ENCODE measurements around the gene KCTD19.

The KCTD19 gene

DNA sequence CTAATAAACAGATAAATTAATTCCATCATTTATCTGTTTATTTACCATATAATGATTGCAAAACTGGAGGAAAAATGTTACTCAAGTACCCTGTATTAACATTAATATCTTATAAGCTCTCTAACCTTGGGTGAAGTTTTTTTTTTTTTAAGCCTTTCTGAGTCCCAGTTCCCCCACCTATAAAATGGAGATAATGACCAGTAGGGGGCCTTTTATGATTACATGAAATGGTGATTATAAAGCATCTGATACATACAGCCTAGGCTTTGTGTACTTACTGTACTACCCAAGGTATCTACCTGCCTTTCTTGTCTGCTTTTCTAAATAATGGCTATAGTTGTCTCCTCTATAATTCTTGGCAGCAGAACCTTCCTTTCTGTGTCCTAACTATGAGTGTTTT is 22.6 kb upstream of the KCTD19 start:
- no peaks in the 10 kb centered on the region for H3K36me3 ChIP-seq (ENCODE audit: insufficient read depth, low read length)
- H3K4me1 ChIP-seq (ENCODE audit: insufficient read depth, low read length), result no peaks in the 10 kb centered on the region
- no peak overlapping the region for H3K4me3 ChIP-seq (ENCODE audit: low read length)
- H3K27me3 ChIP-seq (ENCODE audit: insufficient read depth, low read length), result no peaks in the 10 kb centered on the region; the same call in 1 of the 2 replicates
- H3K27ac ChIP-seq (ENCODE audit: low read depth, low read length), result no peak overlapping the region
- no peaks in the 10 kb centered on the region for H3K9me3 ChIP-seq (ENCODE audit: insufficient read depth, low read depth, low read length)
- H3K9ac ChIP-seq (ENCODE audit: low read depth, low read length), result no peak overlapping the region

DNA sequence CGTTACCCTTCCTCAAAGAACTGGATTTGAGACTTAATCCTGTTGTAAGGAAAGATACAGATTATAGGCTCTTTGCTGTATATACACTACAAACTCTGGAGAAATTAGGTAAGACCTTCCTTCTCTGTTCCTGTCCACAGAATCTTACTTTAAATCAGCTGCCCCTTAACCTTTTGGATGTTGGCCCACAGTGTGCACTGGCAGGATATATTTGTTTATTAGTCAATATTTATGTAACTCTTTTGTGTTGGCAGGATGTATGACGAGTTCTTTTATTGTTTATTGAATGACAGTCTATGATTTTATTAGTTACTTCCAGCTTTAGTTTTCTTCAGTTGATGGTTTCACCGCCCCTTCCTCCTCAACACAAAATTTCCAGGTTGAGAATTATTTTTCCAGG is 19.8 kb upstream of the KCTD19 start:
- Histone ChIP-seq H3K9ac (ENCODE audit: low read depth, low read length) (no peak overlapping the region), H3K4me3 (ENCODE audit: low read length) (no peak overlapping the region), H3K9me3 (ENCODE audit: insufficient read depth, low read depth, low read length) (no peaks in the 10 kb centered on the region), H3K27me3 (ENCODE audit: insufficient read depth, low read length) (no peaks in the 10 kb centered on the region), H3K4me1 (ENCODE audit: insufficient read depth, low read length) (no peaks in the 10 kb centered on the region), H3K36me3 (ENCODE audit: insufficient read depth, low read length) (no peaks in the 10 kb centered on the region), H3K27ac (ENCODE audit: low read depth, low read length) (no peak overlapping the region)
- 89% methylated on average over 1 of the region's 3 CpGs for WGBS

GRCh38 chr16:67345401-67345800 is 18.9 kb upstream of the KCTD19 start:
- H3K4me3 ChIP-seq (ENCODE audit: low read length), result no peak overlapping the region
- 93% methylated on average over 1 of the region's 1 CpG for WGBS
- H3K9me3 ChIP-seq (ENCODE audit: insufficient read depth, low read depth, low read length), result no peaks in the 10 kb centered on the region
- no peaks in the 10 kb centered on the region for H3K27me3 ChIP-seq (ENCODE audit: insufficient read depth, low read length)
- H3K36me3 ChIP-seq (ENCODE audit: insufficient read depth, low read length), result no peaks in the 10 kb centered on the region
- H3K27ac ChIP-seq (ENCODE audit: low read depth, low read length), result no peak overlapping the region
- no peak overlapping the region for H3K9ac ChIP-seq (ENCODE audit: low read depth, low read length)
- no peaks in the 10 kb centered on the region for H3K4me1 ChIP-seq (ENCODE audit: insufficient read depth, low read length)

DNA sequence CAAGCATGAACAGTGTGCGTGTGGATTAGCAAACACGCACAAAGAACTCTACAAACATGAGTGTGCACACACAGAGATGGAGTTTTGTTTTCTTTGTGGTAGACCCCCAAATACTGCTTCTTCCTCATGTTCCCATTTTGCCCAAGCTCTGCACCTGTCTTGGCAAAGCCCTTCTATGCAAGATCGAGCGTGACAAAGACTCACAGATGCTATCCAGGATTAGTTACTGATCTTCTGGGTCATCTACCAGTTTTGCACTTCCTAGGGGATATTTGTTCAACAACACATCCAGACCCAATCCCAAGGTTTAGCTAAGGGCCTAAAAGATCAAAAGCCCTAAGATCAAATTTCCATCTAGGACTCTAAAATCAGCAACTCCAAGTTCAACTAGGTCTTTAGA is 16.1 kb upstream of the KCTD19 start:
- no peaks in the 10 kb centered on the region for H3K9me3 ChIP-seq (ENCODE audit: insufficient read depth, low read depth, low read length)
- H3K27ac ChIP-seq (ENCODE audit: low read depth, low read length), result no peak overlapping the region
- H3K36me3 ChIP-seq (ENCODE audit: insufficient read depth, low read length), result no peaks in the 10 kb centered on the region
- H3K27me3 ChIP-seq (ENCODE audit: insufficient read depth, low read length), result no peaks in the 10 kb centered on the region
- no peaks in the 10 kb centered on the region for H3K4me1 ChIP-seq (ENCODE audit: insufficient read depth, low read length)
- no peak overlapping the region for H3K4me3 ChIP-seq (ENCODE audit: low read length)
- 95% methylated on average over 4 of the region's 4 CpGs for WGBS
- H3K9ac ChIP-seq (ENCODE audit: low read depth, low read length), result no peak overlapping the region

DNA sequence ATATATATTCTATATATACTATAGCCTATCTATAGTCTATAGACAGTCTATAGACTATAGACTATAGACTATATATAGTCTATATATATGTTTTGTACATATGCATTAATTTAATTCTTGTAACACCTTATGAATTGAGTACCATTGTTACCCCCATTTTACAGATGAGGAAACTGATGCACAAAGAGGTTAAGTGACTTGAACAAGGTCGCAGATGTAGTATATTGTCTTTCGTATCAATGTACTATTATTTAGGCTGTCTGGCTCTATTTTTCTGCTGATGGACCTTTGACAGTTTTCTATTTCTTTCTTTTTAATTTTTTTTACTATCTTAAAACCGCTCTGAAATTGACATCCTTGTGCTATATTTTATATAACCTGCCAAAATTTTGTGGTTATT is 14.7 kb upstream of the KCTD19 start:
- H3K36me3 ChIP-seq (ENCODE audit: insufficient read depth, low read length), result no peaks in the 10 kb centered on the region
- no peaks in the 10 kb centered on the region for H3K27me3 ChIP-seq (ENCODE audit: insufficient read depth, low read length)
- no peaks in the 10 kb centered on the region for H3K4me1 ChIP-seq (ENCODE audit: insufficient read depth, low read length)
- no peaks in the 10 kb centered on the region for H3K9me3 ChIP-seq (ENCODE audit: insufficient read depth, low read depth, low read length)
- no peak overlapping the region for H3K9ac ChIP-seq (ENCODE audit: low read depth, low read length)
- no peak overlapping the region for H3K4me3 ChIP-seq (ENCODE audit: low read length)
- 93% methylated on average over 2 of the region's 3 CpGs for WGBS
- H3K27ac ChIP-seq (ENCODE audit: low read depth, low read length), result no peak overlapping the region

- Histone ChIP-seq H3K4me3 (ENCODE audit: low read length) (no peak overlapping the region), H3K9ac (ENCODE audit: low read depth, low read length) (no peak overlapping the region), H3K4me1 (ENCODE audit: insufficient read depth, low read length) (no peaks in the 10 kb centered on the region), H3K9me3 (ENCODE audit: insufficient read depth, low read depth, low read length) (no peaks in the 10 kb centered on the region), H3K27ac (ENCODE audit: low read depth, low read length) (no peak overlapping the region), H3K27me3 (ENCODE audit: insufficient read depth, low read length) (no peaks in the 10 kb centered on the region), H3K36me3 (ENCODE audit: insufficient read depth, low read length) (no peaks in the 10 kb centered on the region)
- WGBS, result 48% methylated on average over 2 of the region's 2 CpGs
These were observed 12.9 kb upstream of the KCTD19 start for GRCh38 chr16:67339453-67339852.

DNA sequence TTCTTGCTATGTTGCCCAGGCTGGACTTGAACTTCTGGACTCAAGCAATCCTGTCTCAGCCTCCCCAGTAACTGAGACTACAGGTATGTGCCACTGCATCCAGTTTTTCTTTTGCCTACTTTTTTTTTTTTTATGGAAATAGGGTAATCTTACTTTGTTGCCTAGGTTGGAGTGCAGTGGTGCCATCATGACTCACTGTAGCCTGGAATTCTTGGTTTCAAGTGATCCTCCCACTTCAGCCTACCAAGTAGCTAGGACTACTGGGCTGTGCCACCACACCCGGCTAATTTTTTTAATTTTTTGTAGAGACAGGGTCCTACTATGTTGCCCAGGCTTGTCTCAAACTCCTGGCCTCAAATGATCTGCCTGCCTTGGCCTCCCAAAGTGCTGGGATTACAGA is 10.1 kb upstream of the KCTD19 start:
- WGBS, result 96% methylated on average over 1 of the region's 1 CpG
- H3K9me3 ChIP-seq (ENCODE audit: insufficient read depth, low read depth, low read length), result no peaks in the 10 kb centered on the region
- H3K36me3 ChIP-seq (ENCODE audit: insufficient read depth, low read length), result no peaks in the 10 kb centered on the region
- no peaks in the 10 kb centered on the region for H3K4me1 ChIP-seq (ENCODE audit: insufficient read depth, low read length)
- no peak overlapping the region for H3K27ac ChIP-seq (ENCODE audit: low read depth, low read length)
- H3K27me3 ChIP-seq (ENCODE audit: insufficient read depth, low read length), result no peaks in the 10 kb centered on the region
- H3K4me3 ChIP-seq (ENCODE audit: low read length), result no peak overlapping the region
- H3K9ac ChIP-seq (ENCODE audit: low read depth, low read length), result no peak overlapping the region

DNA sequence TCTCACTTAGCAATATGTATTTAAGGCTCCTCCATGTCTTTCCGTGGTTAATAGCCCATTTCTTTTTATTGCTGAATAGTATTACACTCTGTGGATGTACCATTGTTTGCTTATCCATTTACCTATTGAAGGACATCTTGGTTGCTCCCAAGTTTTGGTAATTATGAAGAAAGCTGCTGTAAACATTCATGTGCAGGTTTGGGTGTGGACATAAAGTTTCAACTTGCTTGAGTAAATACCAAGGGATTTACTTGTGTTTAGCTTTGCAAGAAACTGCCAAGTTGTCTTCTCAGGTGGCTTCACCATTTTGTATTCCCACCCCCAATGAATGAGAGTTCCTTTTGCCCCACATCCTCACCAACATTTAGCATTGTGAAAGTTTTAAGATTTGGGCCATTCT is 9.6 kb upstream of the KCTD19 start:
- H3K9ac ChIP-seq (ENCODE audit: low read depth, low read length), result no peak overlapping the region
- no peaks in the 10 kb centered on the region for H3K9me3 ChIP-seq (ENCODE audit: insufficient read depth, low read depth, low read length)
- no peak overlapping the region for H3K4me3 ChIP-seq (ENCODE audit: low read length)
- no peaks in the 10 kb centered on the region for H3K4me1 ChIP-seq (ENCODE audit: insufficient read depth, low read length)
- H3K27ac ChIP-seq (ENCODE audit: low read depth, low read length), result no peak overlapping the region
- WGBS, result no CpG with 5 or more reads among the region's 1 CpG
- H3K36me3 ChIP-seq (ENCODE audit: insufficient read depth, low read length), result no peaks in the 10 kb centered on the region
- no peaks in the 10 kb centered on the region for H3K27me3 ChIP-seq (ENCODE audit: insufficient read depth, low read length)

GRCh38 chr16:67333315-67333714 is 6.8 kb upstream of the KCTD19 start:
- Histone ChIP-seq H3K9me3 (ENCODE audit: insufficient read depth, low read depth, low read length) (no peaks in the 10 kb centered on the region), H3K27me3 (ENCODE audit: insufficient read depth, low read length) (no peaks in the 10 kb centered on the region), H3K4me3 (ENCODE audit: low read length) (no peak overlapping the region), H3K4me1 (ENCODE audit: insufficient read depth, low read length) (no peaks in the 10 kb centered on the region), H3K9ac (ENCODE audit: low read depth, low read length) (no peak overlapping the region), H3K27ac (ENCODE audit: low read depth, low read length) (no peak overlapping the region), H3K36me3 (ENCODE audit: insufficient read depth, low read length) (no peaks in the 10 kb centered on the region)
- 54% methylated on average over 2 of the region's 2 CpGs for WGBS

GRCh38 chr16:67329901-67330300 is 3.4 kb upstream of the KCTD19 start:
- Histone ChIP-seq H3K36me3 (ENCODE audit: insufficient read depth, low read length) (no peaks in the 10 kb centered on the region), H3K4me3 (ENCODE audit: low read length) (no peak overlapping the region), H3K9me3 (ENCODE audit: insufficient read depth, low read depth, low read length) (no peaks in the 10 kb centered on the region), H3K4me1 (ENCODE audit: insufficient read depth, low read length) (no peaks in the 10 kb centered on the region), H3K27me3 (ENCODE audit: insufficient read depth, low read length) (peaks cover under 1% of the 10 kb centered on the region; the same call in 1 of the 2 replicates), H3K9ac (ENCODE audit: low read depth, low read length) (no peak overlapping the region), H3K27ac (ENCODE audit: low read depth, low read length) (no peak overlapping the region)
- WGBS, result 90% methylated on average over 5 of the region's 5 CpGs

DNA sequence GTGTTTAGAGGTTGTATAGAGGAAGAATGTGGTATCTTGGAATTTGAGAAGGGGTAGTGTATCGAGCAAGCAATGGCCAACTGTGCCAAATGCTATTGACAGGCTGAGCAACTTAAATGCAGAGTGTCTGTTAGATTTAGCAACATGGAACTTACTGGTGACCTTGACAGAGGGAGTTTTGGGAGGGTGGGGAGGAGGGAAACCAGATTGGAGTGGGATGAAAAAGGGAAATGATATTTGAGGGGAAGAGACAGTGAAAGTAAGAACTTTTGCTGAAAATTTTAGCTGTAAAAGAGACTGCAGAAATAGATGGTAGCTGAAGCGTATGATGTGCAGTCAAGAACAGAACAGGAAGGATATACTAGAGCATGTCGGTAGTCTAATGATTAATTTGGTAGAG is 1.2 kb upstream of the KCTD19 start:
- Histone ChIP-seq H3K9me3 (ENCODE audit: insufficient read depth, low read depth, low read length) (no peaks in the 10 kb centered on the region), H3K4me1 (ENCODE audit: insufficient read depth, low read length) (no peaks in the 10 kb centered on the region), H3K36me3 (ENCODE audit: insufficient read depth, low read length) (no peaks in the 10 kb centered on the region), H3K27me3 (ENCODE audit: insufficient read depth, low read length) (peaks cover 22% of the 10 kb centered on the region; the same call in 1 of the 2 replicates), H3K9ac (ENCODE audit: low read depth, low read length) (no peak overlapping the region), H3K4me3 (ENCODE audit: low read length) (no peak overlapping the region), H3K27ac (ENCODE audit: low read depth, low read length) (no peak overlapping the region)
- WGBS, result 91% methylated on average over 3 of the region's 3 CpGs

- no peaks in the 10 kb centered on the region for H3K36me3 ChIP-seq (ENCODE audit: insufficient read depth, low read length)
- peak overlapping the region; percentile 63; the same call in 1 of the 2 replicates for H3K9ac ChIP-seq (ENCODE audit: low read depth, low read length)
- H3K4me3 ChIP-seq (ENCODE audit: low read length), result peak overlapping the region; percentile 58
- 62% methylated on average over 11 of the region's 11 CpGs for whole genome bisulfite sequencing
- H3K9me3 ChIP-seq (ENCODE audit: insufficient read depth, low read depth, low read length), result no peaks in the 10 kb centered on the region
- peaks cover 26% of the 10 kb centered on the region; the same call in 1 of the 2 replicates for H3K27me3 ChIP-seq (ENCODE audit: insufficient read depth, low read length)
- no peak overlapping the region for H3K27ac ChIP-seq (ENCODE audit: low read depth, low read length)
- H3K4me1 ChIP-seq (ENCODE audit: insufficient read depth, low read length), result no peaks in the 10 kb centered on the region
These were observed 448 bp downstream of the KCTD19 start for GRCh38 chr16:67326115-67326471.
